Activated CD4-positive, alpha-beta T cell treated with anti-CD3 and anti-CD28 coated beads for 48 hours (primary cell): Measurements from ENCODE around the gene DDX25.

Experiments
- DNase-seq: peaks from one replicate; pipeline ENCODE4 v3.0.0-alpha.2; 2020

DDX25 gene

GRCh38 chr11:125938418-125938817, 34.1 kb downstream of the DDX25 start:
- DNase-seq: peak; percentile 14

DNA sequence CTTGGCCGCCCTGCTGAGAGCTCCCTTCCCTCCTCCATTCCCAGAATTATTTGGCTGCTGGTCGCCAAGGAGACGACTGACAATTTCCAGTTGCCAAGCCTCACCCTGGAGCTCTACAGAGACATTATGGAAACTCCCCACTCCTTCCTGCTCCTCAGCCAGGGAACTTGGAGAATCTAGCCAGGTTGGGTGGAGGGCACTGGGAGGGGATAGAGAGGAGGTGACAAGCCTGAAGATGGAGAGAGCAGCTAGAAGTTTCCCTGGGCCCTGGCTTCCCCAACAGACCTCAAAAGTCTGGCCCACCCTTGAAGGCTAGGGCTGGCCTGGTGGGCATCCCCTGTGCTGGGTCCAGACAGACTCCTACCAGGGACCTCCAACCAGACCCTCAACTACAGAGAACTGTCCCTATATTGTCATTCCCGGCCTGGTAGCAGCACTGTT, 34.8 kb downstream of the DDX25 start:
- DNase-seq: no peak

DNA sequence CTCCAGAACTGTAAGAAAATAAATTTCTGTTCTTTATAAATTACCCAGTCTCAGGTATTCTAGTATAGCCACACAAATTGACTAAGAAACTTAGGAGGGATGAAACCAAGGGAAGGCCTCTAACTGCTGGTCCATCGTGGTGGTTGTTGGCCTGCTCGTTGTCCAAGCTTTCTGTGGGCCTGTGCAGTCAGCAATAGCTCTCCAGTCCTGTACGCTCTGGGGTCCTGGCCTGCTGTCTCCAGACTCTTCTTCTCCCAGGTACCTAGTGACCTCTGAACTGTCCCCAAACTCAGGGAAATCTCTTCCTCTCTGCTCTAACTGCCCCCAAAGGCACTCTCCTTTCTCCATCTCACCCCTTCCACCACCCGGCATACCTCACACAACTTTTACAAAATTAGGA, 35.8 kb downstream of the DDX25 start:
- DNase-seq: no peak

- DNase-seq: no peak
Observed at GRCh38 chr11:125941267-125941618, 36.9 kb downstream of the DDX25 start.

- DNase-seq: peak; percentile 74
Observed at GRCh38 chr11:125941619-125942611, 37.6 kb downstream of the DDX25 start.

DNA sequence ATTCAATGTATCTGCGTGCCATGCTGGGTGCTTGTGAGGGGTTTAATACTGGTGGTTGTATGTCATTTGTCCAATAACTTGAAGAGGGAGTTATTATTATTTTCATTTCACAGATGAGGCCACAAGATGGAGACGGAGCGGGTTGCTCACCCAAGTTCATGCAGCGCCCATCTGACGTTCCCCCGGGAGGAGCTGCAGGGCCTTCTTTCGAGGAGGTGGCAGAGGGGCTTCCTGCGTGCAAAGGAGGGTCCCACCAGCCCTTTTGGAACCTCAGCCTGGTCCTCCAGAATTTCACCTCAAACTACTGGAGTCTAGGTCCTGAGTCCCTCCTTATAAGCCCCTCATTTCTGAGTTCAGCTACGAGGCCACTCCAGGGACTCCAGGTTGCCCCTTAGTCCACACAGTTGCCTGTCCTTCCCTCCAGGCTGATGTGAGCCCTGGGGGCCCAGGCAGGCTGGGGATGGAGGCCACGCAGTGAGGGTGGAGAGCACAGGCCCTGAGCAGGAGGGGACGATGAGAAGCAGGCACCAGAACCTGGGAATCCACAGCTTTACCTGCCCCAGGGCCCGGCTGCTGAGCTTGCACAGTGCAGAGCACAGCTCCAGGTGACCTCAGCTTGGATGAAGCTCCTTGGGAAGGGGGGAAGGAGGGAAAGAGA, 38.6 kb downstream of the DDX25 start:
- no peak for DNase-seq

DNA sequence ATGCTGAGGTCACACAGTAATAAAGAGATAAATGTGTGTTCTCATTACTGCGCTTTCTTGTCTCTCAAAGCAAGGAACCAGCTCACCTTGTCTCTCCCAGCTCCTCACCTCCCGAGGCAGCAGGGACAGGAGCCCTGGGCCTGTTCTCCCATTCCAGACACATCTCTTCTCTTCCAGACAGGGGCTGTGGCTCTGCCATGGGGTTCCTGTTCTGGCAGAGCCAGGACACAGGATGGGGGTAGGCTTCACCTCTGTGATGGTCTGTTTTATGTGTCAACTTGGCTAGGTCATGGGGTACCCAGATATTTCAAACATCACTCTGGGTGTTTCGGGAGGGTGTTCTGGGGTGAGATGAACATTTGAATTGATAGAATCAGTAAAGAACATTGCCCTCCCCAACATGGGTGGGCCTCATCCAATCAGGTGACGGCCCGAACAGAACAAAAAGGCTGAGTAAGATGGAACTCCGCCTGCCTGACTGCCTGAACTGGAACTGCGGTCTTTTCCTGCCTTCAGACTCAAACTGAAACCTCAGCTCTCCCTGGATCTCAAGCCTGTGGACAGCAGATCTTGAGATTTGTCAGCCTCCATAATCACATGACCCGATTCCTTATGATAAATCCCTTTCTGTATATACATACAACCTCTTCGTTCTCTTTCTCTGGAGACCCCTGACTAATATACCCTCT, 39.5 kb downstream of the DDX25 start:
- DNase-seq: no peak

GRCh38 chr11:125944350-125945010, 40.2 kb downstream of the DDX25 start:
- no peak for DNase-seq

DNA sequence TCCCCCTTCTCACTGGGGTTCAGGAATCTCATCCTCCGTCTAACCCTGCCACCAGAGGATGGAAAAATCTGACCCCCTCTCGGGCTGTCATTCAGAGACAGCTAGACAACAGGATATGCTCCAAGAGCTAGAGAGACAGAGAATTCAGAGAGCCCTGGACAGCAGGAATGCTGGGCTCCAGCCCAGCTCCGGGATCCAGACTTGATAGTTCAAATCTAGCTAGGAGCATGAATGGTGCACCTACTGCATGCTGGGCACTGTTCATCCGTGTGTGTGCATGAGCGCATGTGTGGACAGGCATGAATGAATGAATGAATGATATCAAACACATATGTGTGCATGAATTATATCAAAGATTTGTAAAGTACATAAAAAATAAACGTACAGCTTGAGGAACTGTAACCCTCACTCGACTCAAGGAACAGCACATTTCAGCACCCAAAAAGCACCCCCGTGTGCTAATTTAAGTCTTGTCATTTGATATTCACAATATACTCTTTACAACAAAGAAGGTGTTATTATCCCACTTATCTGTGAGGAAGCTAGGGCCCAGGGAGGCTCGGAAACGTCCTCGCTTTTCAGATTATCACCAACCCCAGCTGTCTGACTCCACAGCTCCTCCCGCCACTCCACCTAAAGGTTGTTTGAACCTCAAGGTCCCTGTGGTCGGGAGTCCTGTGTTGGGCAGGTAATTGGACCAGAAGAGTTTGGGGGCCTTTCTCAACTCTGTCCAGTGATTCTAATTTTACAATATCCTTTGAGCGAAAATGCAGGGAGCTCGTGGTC, 40.9 kb downstream of the DDX25 start:
- no peak for DNase-seq

DNA sequence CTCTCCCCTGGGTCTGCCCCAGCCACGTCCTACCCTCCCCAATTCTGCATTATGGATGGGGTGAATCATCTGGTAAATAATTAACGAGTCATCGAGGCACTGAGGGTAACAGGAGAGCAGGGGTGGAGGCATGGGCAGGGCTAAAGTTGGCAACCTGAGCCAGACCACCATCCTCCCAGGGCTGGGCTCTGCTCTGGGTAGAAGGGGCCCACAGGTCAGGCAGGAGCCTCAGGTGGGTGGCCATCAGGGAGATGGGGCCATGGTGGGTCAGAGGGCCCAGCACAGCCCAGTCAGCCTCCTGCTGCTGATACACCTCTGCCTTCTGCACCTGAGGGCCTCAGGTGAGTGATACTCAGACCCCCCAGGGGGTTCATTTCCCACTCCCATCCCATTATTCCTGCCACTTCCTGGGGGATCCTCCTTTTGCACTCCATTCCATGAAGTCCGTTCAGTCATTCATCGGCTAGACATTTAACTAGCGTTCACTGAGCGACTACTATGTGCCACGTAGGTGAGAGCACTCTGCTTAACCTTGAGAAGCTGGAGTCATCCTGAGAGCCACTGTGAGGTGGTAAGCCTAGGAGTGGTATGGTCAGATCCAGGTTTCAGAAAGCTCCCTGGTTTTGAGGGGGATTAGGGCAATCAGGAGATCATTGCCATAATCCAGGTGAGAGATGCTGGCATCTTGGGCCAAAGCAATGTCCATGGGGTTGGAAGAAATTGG, 41.7 kb downstream of the DDX25 start, which contains the start of gene VSIG10L2:
TSS of gene VSIG10L2 (plus strand) at position 248 of the 724 bp plus-strand sequence. CDS start at position 260, 12 bp downstream.
- no peak for DNase-seq

DNA sequence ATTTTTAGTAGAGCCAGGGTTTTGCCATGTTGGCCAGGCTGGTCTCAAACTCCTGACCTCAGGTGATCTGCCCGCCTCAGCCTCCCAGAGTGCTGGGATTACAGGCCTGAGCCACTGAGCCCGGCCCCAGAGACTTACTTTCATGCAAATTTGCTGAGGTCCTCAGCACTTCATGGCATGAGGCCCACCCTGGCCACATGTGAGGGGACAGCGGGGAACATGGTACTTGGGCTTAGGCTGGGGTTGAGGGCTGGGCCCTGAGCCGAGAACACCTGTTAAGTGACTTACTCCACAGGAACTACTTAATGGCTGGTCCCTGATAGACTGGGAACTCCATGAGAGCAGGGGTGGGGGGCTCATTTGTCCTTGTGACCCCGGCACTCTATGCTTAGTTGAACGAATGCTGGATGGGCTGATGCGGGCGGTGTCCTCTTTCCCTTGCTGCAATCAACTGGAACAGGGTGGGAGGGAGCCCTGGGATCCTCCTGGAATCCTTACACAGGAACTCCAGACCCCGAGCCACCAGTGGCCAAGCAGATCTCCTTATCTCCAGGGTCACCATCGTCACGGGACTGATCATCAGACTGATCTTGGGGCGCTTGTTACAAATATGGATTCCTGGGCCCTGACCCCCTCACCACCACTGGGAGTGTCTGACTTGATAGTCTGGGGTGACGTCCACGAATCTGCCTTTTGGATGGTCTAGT, 42.6 kb downstream of the DDX25 start:
- DNase-seq: no peak

DNA sequence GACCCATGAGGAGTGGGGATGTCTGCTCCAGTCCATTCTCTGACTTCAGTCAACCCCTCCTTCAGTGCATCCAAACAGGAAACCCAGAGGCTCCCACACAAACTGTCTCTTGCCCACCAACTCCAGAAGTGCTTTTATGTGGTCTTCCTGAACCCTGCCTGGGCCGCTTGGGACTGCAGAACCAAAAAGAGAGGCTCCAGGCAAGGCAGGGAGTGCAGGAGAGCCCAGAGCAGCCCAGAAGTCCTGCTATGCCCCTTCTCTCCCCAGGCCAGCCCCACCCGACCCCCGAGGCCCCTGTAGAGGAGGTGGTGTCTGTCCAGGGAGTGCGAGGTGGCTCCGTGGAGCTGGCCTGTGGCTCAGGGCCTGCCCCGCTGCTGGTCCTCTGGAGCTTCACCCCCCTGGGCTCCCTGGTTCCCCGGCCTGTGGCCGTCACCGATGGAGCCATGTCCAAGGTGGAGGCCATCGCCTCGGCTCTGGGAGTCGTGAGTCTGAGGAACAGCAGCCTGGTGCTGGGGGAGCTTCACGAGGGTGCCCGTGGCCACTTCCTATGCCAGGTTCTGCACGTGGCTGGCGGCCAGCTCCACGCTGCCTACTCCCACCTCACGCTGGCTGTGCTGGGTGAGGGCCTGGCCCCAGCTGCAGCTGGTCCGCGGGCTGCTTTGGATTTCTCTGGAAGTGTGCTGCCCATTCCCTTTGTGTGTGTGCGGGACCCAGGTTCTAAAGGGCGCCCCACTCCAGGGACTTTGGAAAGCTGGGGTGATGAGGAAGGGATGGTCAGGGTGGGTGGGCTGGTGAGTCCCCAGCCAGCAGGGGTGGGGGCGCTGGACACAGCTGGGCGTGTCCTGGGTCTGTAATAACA, 43.3 kb downstream of the DDX25 start:
- no peak for DNase-seq

- no peak for DNase-seq
Observed at GRCh38 chr11:125948278-125949051, 44.2 kb downstream of the DDX25 start.

DNA sequence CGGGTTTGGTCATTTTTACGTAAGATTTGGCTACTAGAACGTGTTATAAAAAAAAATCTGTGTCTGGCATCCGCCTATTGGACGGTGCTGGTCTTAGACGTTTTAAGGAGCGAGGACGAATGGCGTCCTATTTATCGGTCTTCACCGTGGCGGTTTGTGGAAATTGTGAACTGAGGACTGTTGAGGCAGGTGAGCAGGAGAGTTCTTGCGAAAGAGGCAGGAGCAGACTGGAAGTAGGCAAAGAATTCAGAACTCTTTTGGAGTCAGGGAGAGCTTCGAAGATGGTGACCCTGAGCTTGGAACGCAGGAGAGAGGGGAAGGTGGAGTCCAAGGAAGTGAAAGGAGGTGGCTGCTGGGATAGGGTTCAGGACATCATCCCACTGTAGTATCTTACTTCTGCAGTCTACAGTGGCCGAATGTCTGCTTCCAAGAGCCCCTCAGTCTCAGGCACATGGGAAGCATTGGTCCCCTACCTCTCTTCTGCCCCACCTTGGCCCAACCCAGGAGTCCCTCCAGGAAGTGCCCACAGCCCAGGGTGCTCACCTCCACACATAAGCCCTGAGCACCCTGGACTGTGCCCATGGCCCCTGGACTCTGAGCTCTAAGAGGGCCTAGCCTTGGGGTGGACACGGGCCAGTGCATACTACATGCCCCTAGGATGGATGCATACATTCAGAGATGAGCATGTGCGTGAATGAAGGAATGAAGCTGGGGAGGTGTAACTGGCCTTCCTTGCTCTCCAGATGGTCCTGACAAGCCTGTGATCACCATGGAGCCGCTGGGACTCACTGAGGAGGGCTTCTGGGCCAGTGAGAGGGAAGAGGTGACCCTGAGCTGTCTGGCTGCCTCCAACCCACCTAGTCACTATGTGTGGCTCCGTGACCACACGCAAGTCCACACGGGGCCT, 45.2 kb downstream of the DDX25 start:
- no peak for DNase-seq

DNA sequence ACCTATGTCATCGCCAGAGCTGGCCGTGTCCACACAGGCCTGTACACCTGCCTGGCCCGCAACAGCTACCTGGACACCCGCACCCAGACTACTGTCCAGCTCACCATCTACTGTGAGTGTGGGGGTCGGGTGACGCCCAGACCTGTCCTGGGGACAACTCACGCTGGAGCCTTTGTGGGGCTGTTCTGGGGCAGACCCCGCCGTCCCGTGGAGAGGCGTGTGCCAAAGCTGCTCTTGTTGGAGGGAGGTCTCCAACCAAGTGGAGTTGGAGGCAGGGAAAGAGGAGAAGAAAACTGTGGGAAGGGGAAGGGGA, 45.8 kb downstream of the DDX25 start:
- DNase-seq: no peak

DNA sequence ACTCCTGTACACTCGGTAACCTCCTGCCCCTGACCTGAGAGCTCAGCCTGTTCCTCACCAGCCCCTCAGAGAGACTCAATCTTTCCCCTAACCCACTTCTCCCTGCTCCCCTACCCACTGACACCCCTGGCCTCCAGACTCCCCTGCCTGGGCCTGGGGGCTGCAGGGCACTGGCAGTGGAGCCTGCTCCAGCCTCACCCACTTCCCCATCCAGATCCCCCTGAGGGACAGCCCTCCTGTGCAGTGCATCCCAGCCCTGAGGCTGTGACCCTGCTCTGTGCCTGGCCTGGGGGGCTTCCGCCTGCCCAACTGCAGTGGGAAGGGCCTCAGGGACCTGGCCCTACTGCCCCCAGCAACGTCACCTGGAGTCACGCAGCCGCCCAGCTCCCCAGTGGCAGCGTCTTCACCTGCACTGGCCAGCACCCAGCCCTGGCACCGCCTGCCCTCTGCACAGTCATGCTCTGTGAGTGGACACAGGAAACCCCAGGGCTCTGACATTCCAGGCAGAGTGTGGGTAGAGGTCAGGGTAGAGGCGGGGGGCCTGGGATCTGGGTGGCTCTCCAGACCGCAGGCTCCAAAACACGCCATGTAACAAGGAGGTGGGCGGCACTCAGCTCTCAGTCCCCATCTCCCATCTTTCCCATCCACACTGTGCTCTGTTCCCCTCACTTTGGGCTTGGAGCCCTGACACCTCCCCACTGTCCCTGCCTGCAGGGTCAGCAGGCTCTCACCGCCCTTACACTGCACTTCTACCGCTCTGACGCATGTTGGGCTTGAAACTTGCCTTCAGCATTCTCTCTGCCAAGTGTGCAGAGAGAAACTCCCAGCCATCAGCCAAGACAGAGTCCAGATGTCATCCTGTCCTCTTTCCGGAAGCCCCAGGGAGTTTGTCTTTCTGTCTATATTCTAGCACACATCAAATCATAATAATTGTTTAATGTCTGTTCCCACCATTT, 46.7 kb downstream of the DDX25 start:
- DNase-seq: no peak

- no peak for DNase-seq
Observed at GRCh38 chr11:125951731-125952130, 47.4 kb downstream of the DDX25 start.
